Uterus (tissue), 2 donors: Measurements from ENCODE around the gene ACOX2.
A peak's percentile ranks its signal among the peaks of the same experiment; 100 is the strongest.

Source experiments
- POLR2A ChIP-seq, 2 donors: fragments of 450-650 bp; IDR thresholded peaks; one replicate each; pipeline ENCODE4 v1.6.1; 2016; ENCODE audit warnings: antibody characterized with exemption in 2 of 2, mild to moderate bottlenecking in 1 of 2, moderate library complexity in 1 of 2
- TF ChIP-seq, protein P1 (sequence below), 4 experiments: fragments of 200-600 bp in 2 of 4; fragments of 450-650 bp in 2 of 4; sonication (generic) in 2 of 4; IDR thresholded peaks; one replicate each; pipeline ENCODE4 v1.5.1; 2016 to 2019; ENCODE audit warnings: antibody characterized with exemption in 4 of 4, mild to moderate bottlenecking in 2 of 4, moderate library complexity in 1 of 4

DNA sequence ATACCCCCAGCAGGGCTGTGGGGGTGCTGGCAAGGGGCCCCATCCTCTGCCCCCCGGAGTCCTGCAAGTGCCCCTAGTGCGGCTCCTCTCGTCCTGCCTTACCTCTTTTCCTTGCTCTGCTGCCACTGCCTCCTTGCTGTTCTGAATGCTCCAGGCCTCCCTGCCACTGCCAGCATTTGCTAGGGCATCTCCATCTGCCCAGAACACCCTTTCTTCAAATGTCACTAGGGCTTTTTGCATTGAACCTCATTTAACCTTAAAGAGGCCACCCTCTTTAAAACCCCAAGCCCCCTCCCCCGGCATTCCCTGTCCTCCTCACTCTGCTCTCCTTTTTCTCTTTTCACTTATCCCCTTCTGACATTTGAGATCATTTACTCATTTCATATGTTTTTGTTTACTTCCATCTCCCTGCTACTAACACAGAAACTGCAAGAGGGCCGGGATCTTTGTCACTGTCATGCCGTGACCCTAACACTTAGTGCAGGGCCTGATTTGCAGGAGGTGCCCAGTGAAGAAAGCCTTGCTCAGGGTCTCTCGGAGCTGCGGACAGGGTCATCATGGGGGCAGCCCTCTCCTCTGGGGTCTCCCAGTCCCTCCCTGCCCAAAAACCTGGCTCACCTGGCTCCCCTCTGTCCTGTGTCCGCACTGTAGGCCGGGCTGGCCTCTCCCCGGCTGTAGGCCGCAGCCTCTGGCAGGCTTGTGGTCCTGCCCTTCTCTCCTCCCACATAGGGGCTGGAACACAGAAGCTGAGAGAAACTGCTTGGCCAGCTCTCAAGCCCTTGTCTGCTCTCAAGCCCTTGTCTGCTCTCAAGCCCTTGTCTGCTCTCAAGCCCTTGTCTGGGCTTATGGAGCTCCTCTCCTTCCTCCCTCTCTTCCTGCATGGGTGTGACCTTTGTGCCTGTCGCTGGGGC, at the start of gene ACOX2:
- TF ChIP-seq, protein P1, sequence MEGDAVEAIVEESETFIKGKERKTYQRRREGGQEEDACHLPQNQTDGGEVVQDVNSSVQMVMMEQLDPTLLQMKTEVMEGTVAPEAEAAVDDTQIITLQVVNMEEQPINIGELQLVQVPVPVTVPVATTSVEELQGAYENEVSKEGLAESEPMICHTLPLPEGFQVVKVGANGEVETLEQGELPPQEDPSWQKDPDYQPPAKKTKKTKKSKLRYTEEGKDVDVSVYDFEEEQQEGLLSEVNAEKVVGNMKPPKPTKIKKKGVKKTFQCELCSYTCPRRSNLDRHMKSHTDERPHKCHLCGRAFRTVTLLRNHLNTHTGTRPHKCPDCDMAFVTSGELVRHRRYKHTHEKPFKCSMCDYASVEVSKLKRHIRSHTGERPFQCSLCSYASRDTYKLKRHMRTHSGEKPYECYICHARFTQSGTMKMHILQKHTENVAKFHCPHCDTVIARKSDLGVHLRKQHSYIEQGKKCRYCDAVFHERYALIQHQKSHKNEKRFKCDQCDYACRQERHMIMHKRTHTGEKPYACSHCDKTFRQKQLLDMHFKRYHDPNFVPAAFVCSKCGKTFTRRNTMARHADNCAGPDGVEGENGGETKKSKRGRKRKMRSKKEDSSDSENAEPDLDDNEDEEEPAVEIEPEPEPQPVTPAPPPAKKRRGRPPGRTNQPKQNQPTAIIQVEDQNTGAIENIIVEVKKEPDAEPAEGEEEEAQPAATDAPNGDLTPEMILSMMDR (IDR thresholded peaks at IDR 0.05): no peak
- peak in 1 of 2 donors; percentile 25 for TF ChIP-seq POLR2A (IDR thresholded peaks at IDR 0.05)
